HG02885 (cell line): ENCODE results near the gene ERFE.
"Not testable (repeated sequence)": the region's sequence is repeated elsewhere in the genome, so short reads cannot be mapped to it uniquely, and the experiment has no call there.

ENCODE experiments used
- ATAC-seq: cut with Tn5 transposase; IDR thresholded peaks from one replicate; pipeline ENCODE4 v1.9.1; 2021; ENCODE audit warnings: mild to moderate bottlenecking; ENCODE audit not compliant: unreplicated experiment, poor library complexity

Gene ERFE

DNA sequence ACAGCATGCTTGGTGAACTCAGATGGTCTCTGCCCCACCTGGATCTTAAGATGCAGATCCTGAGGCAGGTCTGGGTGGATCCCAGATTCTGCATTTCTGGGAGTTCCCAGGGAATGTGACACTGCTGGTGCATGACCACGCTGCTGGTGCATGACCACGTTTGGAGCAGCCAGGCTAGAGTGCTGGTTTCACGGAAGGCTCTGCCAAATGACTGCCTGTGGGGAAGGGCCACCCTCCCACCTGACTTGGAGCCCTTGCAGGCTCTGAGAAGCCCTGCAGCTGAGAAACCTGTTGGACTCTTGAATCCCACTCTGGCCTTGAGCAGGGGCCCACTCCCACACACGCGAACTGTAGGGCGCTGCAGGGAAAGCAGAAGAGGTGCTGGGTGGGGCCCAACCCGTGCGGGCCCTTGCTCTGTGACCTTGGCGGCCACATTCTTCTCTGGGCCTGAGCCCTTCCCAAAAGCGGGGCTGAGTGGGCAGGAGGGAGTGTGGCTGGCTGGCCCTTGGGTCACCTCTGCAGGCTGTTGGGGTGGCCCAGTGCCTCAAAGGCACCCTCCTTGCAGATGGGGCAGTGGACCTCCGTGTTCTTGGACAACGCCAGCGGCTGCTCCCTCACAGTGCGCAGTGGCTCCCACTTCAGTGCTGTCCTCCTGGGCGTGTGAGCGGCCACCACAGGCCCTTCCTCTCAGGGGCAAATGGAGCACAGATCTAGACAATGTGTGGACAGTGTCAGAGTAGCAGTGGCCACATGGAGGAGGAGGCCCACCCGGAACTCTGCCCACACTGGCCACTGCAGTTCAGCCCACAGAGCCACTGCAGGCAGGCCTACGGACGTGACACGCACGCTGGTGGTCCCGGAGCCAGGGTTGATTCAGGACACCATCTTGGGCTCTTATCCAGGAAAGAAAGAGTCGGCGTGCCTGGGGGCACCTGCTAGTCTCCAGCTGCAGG is 7.9 kb downstream of the ERFE start:
- ATAC-seq = no peak

DNA sequence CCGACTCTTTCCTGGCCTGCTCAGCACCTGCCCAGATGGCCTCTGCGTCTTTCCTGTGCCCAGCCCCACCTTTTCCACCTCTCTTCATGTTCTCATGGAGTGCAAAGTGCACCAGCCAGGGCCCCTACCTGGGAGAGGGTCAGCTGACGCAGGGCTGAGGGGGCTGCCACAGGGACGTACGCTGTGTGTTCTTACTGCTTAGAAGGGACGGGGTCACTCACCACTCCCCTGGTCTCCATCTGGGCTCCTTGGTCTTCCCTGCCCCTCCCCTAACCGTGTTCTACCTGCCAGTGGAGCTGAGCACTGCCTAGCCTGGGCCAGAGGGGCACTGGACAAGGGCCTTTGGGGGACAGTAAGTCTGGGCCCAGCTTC is 8.6 kb downstream of the ERFE start:
- ATAC-seq = no peak

DNA sequence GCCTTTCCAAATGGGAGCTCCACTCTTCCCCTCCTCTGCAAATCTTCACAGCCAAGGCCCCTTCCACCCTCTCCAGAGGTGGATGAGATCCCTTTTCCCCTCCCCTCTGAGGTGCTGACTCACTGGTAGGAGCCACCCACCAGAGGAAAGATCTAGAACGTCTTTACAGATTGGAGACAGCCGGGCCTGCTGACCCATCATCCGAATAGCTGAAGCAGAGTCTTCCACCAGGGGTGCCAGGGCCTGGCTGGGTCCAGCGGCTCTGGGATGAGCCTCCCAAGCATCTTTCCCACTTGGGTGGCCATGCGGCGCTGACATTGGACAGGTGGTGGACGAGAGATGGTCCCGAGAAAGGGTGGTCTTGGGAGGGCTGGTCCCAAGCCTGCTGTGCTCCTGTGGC is 9.0 kb downstream of the ERFE start:
- ATAC-seq = no peak

DNA sequence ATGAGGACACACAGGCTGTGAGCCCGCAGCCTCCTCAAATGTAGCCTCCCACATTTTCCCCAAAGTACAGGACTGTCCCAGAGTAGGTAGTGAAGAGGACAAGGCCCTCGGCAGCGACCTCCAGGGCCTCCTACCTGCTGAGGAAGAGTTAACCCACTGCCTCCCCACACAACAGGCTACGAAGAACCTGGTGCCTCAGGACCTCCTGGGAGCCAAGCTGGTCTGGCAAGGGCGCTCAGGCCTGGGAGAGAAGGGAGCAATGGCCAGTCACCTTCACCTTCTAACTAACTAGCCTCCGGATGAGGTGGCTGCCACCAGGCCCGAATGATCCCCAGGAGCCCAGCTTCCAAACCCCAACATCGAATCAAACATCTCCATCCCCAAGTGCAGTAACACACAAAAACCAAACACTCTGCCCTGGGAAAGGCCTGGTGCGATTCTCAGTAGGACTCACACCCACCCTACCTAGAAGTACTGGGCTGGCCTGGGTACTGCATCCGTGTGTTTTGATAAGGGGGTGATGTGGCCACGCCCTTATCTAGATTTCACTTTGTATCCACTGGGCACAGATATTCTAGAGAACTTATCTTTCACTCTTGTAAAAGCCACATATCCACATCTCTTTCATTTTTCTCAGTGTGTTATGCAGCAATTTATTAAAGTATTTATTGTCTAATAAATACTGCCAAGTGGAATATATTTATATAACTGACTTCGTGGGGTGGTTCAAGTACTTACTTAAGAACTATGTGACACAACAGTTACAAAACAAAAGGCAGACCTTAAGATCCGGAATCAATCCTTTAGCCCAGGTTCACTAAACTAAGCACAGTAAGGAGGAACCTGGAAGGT is 9.7 kb downstream of the ERFE start:
- no peak for ATAC-seq

DNA sequence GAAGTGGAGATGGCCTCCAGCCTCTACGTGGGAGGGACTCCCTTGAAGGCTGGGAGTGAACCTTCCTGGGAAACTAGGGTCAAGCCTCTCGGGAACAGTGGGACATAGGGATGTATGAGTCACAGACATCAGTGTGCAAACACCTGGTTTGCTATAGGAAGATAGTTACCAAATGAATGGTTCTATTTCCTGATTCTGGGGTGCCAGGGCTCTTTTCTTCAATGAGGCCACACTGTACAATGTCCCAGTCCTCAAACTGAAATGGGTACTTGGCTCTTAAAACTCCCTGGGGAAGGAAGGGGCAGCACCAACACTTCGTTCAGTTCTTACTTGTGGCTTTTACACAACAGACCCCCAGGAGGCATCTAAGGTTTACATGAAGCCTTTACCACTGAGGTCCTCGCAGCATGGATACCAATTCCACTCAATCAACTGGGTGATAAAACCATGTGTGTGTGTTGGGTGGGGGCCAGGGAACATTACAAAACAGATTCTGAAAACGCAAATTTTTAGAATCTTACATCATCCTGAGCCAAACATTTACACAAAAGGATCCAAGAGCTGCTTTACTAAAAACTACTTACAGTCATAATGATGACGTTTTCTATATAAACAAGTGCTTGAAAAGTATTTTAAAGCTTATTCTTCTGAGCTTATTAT is 10.4 kb downstream of the ERFE start:
- ATAC-seq = no peak

DNA sequence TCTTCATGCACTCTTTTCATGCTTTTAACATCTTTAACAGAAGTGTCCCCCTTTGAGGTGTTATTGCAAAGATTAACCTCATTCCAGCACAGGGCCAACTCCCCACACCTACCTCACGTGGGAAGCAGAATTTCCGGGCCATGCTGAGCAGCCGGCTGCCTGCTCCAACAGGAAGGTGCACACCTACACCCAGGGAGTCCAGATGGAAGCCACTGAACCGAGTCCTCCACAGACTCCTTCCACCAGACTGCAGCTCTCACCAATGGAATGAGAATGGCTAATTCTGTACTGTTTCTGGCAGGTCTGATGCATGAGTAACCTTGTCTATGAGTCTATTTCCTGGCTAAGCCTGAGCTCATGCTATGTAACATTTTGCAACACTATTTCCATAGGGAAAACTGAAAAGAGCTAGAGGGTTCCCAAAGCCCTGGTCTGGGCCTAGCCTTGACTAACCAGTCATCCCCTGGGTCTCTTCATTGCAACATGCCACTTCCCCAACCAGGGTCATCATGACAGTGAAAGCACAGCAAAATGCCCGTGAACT is 11.0 kb downstream of the ERFE start:
- ATAC-seq = no peak

DNA sequence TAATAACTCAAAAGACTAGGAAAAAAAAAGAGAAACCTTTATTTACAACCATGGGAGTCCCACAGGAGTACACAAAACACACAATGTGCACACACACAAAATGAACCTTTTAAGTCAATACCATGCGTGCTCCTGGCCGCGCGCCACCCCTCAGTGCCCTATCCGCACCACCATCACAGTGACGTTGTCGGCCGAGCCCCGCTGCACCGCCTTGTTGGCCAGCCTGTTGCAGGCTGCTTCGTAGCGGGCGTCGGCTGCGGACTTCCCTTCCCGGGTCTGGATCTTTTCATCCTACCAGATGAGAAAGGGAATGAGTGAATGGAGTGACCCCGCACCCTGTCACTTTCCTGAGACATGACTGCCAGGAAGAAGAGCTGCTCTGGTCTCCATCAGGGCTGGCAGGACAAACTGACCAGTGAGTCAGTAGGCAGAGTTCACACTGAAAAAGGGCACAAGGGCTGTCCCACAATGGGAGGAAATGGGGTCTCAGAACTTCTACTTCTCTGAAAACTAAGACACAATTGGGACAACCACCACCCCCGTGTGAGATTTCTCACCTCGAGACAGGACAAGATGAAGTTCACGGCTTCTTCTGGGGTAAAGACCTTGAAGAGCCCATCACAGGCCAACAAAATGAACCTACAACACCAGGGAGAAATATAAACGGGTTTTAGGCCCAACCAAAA is 11.8 kb downstream of the ERFE start:
- ATAC-seq = no peak

DNA sequence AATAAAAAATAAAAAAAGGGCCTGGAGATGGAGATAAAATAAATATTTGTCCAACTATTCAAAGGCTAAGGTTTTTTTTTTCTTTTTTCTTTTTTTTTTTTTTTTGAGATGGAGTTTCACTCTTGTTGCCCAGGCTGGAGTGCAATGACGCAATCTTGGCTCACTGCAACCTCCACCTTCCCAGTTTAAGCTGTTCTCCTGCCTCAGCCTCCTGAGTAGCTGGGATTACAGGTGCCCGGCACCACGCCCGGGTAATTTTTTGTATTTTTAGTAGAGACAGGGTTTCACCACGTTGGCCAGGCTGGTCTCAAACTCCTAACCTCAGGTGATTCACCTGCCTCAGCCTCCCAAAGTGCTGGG is 12.3 kb downstream of the ERFE start:
- not testable (repeated sequence) for ATAC-seq

DNA sequence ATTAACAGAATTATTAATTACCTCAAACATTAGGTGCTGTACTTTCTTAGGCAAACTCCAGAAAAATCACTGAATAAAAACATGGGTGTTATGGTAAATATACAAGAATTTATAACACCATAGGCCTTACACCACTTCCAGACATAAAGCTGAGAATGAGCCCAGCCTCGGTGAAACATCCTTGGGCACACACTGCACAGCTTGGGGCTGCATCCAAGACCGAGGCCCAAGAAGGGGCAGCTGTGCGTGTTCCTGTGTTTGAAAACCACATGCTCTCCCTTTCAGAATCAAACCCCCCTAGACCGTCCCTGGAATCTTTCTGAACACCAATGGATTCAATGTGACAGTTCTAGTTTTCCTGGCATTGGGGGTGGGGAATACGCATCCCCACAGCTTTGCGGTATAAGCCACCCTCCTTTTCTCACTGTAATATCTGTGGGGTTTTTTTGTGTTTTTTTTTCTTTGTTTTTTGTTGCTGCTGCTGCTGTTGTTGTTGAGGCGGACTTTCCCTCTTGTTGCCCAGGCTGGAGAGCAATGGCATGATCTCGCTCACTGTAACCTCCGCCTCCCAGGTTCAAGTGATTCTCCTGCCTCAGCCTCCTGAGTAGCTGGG is 12.9 kb downstream of the ERFE start:
- ATAC-seq = no peak

DNA sequence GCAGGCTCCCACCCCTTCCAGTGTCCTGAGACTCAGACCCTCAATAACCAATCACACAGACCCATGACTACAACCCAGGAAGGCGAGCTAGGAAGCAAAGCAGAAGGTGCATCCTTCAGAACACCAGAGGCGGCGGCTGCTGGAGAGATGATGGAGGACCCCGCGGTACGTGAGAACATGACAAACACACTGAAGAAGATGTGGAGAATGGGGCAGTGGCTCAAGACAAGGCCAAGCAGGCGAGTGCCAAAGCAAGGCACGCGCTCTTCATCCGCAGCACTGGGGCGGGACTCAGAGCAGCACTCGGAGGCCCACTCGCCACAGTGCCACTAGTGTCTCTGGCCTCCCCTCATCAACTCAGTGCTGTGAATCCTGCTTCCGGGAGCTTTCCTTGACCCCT is 13.7 kb downstream of the ERFE start:
- no peak for ATAC-seq

DNA sequence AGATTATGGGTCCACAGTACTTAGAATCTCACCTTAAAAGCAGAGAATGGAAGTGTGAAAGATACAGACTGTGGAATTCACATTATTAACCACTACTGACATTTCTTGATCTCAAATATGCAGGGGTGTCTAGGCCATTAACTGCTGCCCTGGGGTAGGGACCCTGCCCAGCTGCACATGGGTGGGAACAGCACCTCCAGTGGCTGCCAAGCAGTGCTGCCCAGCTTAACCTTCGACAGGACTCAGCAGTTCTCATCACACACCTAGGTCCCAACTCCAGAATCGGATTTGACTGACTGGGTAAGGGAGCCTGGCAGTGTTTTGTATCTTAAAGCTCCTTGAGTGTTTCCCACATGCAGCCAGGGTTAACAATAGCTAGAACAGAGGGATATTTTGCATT is 14.9 kb downstream of the ERFE start:
- ATAC-seq = no peak

DNA sequence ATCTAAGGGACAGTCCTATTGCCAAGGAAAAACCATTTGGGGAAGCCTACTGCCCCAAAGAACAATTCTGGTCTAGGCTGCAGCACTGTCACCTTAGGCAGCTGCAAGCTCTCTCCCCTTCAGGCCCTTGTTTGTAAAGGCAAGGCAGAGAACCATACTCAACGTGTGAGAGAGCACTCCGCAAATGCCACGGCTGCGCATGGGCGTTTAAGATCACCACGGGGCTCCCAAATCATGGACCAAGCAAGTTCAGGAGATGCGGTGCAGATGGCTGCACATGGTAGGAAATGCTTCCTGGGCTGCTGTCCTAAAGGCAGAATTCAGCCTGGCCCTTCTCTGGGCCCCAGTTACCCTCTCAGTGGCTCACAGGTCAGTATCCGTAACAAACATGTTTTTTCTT is 15.5 kb downstream of the ERFE start:
- ATAC-seq = no peak

DNA sequence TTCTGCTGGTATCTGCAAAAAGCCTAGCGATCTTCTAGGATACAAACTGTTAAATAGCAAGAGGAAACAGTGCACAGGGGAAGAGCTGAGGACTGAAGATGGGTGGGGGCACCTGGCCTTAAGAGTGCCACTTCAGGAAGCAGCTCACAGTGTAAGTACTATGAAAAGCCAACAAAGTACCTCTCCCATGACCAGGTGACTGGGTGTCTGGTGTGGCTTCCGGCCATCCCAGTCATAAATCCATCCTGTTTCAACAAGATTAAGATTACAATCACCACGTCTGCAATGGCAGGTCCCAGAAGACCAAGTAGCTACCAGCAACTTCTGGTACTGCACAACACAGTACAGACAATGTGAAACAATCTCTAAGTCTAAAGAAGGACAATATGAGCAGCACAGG is 15.9 kb downstream of the ERFE start:
- no peak for ATAC-seq

DNA sequence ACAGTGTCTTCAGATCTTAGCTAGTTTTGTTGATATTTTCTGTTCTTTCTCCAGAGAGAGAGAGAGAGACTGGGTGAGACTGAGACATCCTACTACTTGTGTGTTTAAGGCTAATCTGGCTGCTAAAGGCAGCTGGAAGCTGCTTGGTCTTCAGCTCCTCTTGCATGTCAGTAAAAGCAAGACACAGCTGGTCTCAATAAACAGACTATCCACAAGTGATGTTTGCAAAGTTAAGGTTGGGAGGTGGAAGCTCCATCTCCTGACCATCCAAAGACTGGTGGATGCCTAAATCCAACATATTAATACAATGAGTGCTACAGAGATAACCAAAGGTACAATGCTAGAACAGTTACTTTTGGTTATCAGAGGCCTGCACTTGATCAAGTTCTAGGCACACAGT is 17.8 kb downstream of the ERFE start:
- no peak for ATAC-seq

DNA sequence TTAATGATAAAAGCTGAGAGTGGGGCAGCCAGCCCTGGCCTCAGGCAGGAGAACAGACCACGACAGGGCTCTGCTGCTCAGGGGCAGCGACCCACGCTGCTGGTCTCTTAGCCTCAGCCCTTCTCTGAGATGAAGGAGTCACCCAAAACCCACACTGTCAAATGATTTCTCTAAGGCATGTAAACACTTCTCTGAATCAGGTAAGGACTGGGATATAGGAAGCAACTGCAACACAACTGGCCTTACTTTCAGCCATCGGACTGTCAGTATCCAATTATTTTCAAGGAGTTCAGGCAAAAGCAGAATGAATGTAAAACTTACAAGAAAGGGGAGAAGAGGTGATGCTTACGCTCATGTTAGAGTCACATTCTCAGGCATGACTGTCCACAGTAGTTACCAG is 21.8 kb downstream of the ERFE start:
- ATAC-seq = no peak

DNA sequence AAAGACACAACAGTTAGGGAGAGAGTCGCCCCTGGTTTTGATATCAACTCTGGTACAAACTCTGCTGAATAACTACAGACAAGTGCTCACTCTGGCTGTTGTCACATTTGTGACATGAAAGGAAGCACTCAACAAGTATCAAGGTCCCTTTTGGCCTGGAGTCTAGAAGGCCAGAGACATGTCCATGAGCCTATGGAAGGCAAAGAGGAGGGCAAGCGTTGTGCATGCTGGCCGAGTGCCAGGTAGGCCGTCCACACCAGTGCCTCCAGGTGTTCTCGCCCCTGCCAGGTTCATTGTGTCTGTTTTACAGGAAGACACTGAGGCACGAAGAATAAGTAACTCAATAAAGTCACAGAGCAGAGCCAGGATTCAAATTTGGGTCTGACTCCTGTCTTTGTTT is 23.6 kb downstream of the ERFE start:
- ATAC-seq = no peak

DNA sequence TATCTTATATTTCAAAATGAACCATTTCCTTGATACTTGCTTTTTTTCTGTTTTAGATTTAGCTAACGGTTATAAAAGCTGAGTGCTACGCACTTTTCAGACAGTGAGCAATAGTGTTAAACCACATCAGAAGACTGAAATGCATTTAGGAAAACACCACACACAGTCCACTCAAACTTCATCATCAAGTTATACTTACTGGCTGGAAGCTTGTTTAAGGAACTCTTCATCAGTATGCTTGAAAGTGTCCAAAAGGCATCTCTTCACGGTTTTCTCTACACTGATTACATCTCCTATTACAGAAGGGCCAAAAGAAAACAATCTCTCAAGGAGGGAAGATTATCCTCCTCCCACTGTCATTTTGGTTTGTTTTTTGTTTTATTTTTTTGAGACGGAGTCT is 25.1 kb downstream of the ERFE start:
- ATAC-seq = no peak

DNA sequence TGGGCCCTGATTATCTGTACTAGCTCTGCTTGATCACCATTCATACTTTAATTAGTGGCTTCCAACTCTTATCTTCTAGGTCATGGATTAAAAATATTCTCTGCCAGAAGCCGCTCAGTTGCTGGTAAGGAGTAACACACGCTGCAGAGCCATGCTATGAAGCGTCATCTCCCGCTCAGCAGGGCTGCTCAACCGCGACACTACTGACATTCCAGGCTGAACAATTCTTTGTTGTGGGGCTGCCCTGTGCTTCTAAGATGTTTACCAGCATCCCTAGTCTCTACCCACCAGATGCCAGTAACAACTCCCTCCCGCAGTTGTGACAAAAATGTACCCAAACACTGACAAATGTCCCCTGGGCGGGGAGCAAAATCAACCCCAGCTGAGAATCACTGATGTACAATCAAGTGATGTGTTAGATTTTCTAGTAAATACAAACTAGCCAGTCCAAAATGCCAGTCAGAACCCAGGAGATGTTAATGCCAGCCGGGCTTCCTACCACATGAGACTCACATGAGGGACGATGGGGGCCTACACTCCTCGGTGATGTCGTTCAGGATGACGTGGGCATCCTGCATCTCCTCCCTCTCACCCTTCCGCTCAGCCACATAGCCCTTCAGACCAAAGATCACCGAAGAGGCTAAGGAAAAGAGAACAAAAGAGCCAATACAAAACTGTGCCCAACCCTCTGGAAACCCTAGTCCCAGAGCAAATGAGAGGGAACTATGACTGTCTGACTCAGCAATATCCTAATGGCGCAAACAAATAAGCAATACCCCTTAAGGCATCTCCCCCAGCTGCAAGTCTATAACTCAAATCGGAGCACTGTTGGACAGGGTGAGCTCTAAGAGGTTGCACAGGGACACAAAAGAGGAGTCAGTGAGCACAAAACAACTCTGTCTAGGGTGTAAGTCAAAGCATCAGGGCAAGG is 29.1 kb downstream of the ERFE start:
- no peak for ATAC-seq

DNA sequence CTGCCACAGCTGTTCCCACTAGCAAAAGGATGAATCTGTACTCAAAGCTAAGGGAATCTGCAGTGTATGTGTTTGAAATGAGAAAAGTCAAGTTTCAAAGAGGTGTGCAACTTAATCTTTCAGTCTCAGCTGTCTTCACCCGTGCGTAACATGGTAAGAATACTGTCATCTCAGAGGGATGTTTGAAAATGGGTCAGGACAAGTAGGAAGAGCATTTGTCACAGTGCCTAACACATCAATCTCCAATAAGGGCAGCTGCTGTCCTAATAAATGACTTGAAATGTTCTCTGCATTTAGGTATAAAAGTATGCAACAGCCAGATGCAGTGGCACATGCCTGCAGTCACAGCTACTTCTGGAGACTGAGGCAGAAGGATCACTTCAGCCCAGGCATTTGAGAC is 31.7 kb downstream of the ERFE start:
- no peak for ATAC-seq
